HG03432 (cell line): ENCODE measurements around the gene FBXO46.
"Not testable (repeated sequence)": the region's sequence is repeated elsewhere in the genome, so short reads cannot be mapped to it uniquely, and the experiment has no call there.

Experiments
- ATAC-seq: cut with Tn5 transposase; IDR thresholded peaks from one replicate; pipeline ENCODE4 v1.9.1; 2021; ENCODE audit warnings: mild to moderate bottlenecking, moderate library complexity; ENCODE audit not compliant: unreplicated experiment

FBXO46 gene

GRCh38 chr19:45687599-45687998 lies 43.1 kb downstream of the FBXO46 start:
- no peak for ATAC-seq

- not testable (repeated sequence) for ATAC-seq
Observed at GRCh38 chr19:45685045-45685444, 45.7 kb downstream of the FBXO46 start.

- no peak for ATAC-seq
Observed at GRCh38 chr19:45682908-45683307, 47.8 kb downstream of the FBXO46 start.

GRCh38 chr19:45682117-45682516 lies 48.6 kb downstream of the FBXO46 start:
- no peak for ATAC-seq

- peak; percentile 75 for ATAC-seq
Observed at GRCh38 chr19:45681391-45682015, 49.2 kb downstream of the FBXO46 start.

- ATAC-seq: no peak
Observed at GRCh38 chr19:45677351-45678230, 53.1 kb downstream of the FBXO46 start.

GRCh38 chr19:45676851-45677263 lies 53.8 kb downstream of the FBXO46 start:
- ATAC-seq: no peak

GRCh38 chr19:45674946-45675345 lies 55.8 kb downstream of the FBXO46 start:
- ATAC-seq: no peak

- ATAC-seq: peak; percentile 51
Observed at GRCh38 chr19:45670670-45671453, 59.8 kb downstream of the FBXO46 start.

- ATAC-seq: peak; percentile 10
Observed at GRCh38 chr19:45668342-45668871, 62.3 kb downstream of the FBXO46 start.

GRCh38 chr19:45667620-45668341 lies 62.9 kb downstream of the FBXO46 start, which contains the start of gene GIPR:
Gene GIPR, plus strand, starts transcription at chr19:45668221. Its CDS starts 1,300 bp downstream, at chr19:45669521.
- ATAC-seq: no peak

- no peak for ATAC-seq
Observed at GRCh38 chr19:45664575-45664974, 66.1 kb downstream of the FBXO46 start.

GRCh38 chr19:45663800-45664199 lies 66.9 kb downstream of the FBXO46 start:
- ATAC-seq: no peak

GRCh38 chr19:45660636-45661035 lies 70.1 kb downstream of the FBXO46 start:
- no peak for ATAC-seq
